Gastroesophageal sphincter (tissue), 4 donors: ENCODE measurements around the gene FRMPD1. TPM values are rescaled to one million over a fixed set of nuclear protein-coding genes. Genes with fewer than 3 reads are reported as not detected.

Experiments used
- ATAC-seq: fragments of 150-250 bp; one replicate; pipeline ENCODE4 v1.9.1; 2016; ENCODE audit warnings: mild to moderate bottlenecking, moderate library complexity
- H3K27ac ChIP-seq, 4 donors: fragments of 200-600 bp; sonication (generic) in 3 of 4; 1 replicate in 3 of 4; 2 replicates in 1 of 4; pipeline ENCODE4 v1.5.1; 2016 to 2019
- H3K27me3 ChIP-seq: fragments of 200-600 bp; sonication (generic); one replicate; pipeline ENCODE4 v1.5.1; 2019
- H3K36me3 ChIP-seq, 2 donors: fragments of 200-600 bp; sonication (generic); one replicate each; pipeline ENCODE4 v1.5.1; 2019; ENCODE audit warnings: control low read depth in 1 of 2
- H3K4me1 ChIP-seq, 3 donors: fragments of 200-600 bp; sonication (generic); 1 replicate in 2 of 3; 2 replicates in 1 of 3; pipeline ENCODE4 v1.5.1; 2016 to 2019; ENCODE audit warnings: control low read depth in 2 of 3
- H3K4me3 ChIP-seq, 2 donors: fragments of 200-600 bp; sonication (generic); one replicate each; pipeline ENCODE4 v1.5.1; 2019; ENCODE audit warnings: mild to moderate bottlenecking in 1 of 2, moderate library complexity in 1 of 2
- H3K9me3 ChIP-seq, 3 donors: fragments of 200-600 bp; sonication (generic); one replicate each; pipeline ENCODE4 v1.5.1; 2017 to 2019; ENCODE audit warnings: control low read depth in 2 of 3
- EP300 ChIP-seq: sonication (generic); formaldehyde crosslinking; IDR thresholded peaks from one replicate; pipeline ENCODE4 v1.6.1; 2017; ENCODE audit warnings: antibody characterized with exemption, mild to moderate bottlenecking
- POLR2A ChIP-seq, 2 donors: fragments of 450-650 bp; IDR thresholded peaks; one replicate each; pipeline ENCODE4 v1.6.1; 2017; ENCODE audit warnings: antibody characterized with exemption in 2 of 2, mild to moderate bottlenecking in 2 of 2, moderate library complexity in 1 of 2
- POLR2AphosphoS5 ChIP-seq: sonication (generic); formaldehyde crosslinking; IDR thresholded peaks from one replicate; pipeline ENCODE4 v1.6.1; 2017; ENCODE audit warnings: antibody characterized with exemption
- WGBS, 2 donors: methylation state at CpG; one replicate each; pipeline ENCODE4 v1.1.5; 2018; ENCODE audit warnings: low coverage in 1 of 2; 5-methylcytosine and 5-hydroxymethylcytosine counted together
- total RNA-seq, 4 donors: library from RNA; depleted of rRNA; stranded (reverse); fragments of >200 nt; gene quantifications; one replicate each; pipeline ENCODE4 v1.1.0, GENCODE V29; 2016
- TF ChIP-seq, protein P1 (sequence below), 4 experiments: fragments of 200-600 bp in 2 of 4; fragments of 450-650 bp in 2 of 4; sonication (generic) in 1 of 4; IDR thresholded peaks; one replicate each; pipeline ENCODE4 v1.5.1; 2017 to 2019; ENCODE audit warnings: antibody characterized with exemption in 4 of 4, mild to moderate bottlenecking in 2 of 4, moderate library complexity in 2 of 4

Gene FRMPD1
- total RNA-seq, 4 donors from 2014 or later, result 0.27 TPM; not detected in 3

- H3K36me3 ChIP-seq, result no peaks in the 10 kb centered on the region
- no peaks in the 10 kb centered on the region for H3K4me1 ChIP-seq
- H3K27ac ChIP-seq, result no peak overlapping the region
- H3K9me3 ChIP-seq, result no peaks in the 10 kb centered on the region
- H3K27me3 ChIP-seq, result peaks cover 18% of the 10 kb centered on the region
- TF ChIP-seq POLR2AphosphoS5 (no peak), POLR2A (IDR thresholded peaks at IDR 0.05) (no peak), EP300 (no peak)
- TF ChIP-seq, protein P1, sequence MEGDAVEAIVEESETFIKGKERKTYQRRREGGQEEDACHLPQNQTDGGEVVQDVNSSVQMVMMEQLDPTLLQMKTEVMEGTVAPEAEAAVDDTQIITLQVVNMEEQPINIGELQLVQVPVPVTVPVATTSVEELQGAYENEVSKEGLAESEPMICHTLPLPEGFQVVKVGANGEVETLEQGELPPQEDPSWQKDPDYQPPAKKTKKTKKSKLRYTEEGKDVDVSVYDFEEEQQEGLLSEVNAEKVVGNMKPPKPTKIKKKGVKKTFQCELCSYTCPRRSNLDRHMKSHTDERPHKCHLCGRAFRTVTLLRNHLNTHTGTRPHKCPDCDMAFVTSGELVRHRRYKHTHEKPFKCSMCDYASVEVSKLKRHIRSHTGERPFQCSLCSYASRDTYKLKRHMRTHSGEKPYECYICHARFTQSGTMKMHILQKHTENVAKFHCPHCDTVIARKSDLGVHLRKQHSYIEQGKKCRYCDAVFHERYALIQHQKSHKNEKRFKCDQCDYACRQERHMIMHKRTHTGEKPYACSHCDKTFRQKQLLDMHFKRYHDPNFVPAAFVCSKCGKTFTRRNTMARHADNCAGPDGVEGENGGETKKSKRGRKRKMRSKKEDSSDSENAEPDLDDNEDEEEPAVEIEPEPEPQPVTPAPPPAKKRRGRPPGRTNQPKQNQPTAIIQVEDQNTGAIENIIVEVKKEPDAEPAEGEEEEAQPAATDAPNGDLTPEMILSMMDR (IDR thresholded peaks at IDR 0.05), result no peak
- no peak for ATAC-seq
- no peak overlapping the region for H3K4me3 ChIP-seq
- 73 to 86% methylated on average over 4 of the region's 4 CpGs for WGBS, 2 donors
Measured at GRCh38 chr9:37632479-37632878, 18.3 kb upstream of the FRMPD1 start.

DNA sequence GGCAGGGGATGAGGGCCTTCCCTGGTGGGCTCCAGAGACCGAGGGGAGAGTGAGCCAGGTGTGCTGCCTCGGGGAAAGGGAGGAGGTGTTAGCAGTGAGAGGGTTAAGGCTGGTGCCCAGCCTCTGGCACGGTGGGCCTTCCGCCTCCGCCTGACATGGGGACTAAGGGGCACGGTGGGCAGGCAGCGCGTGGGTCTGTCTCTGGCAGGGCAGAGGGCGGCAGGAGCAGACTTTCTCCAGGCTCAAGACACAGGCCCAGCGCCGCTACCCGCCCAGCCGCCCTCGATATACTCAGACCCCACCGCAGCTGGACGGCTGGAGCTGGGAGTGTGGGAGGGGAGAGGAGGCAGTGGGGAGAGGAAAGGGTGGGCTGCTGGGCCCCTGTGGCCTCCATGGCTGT is 14.9 kb upstream of the FRMPD1 start:
- Histone ChIP-seq H3K27me3 (peaks cover 21% of the 10 kb centered on the region), H3K36me3 (no peaks in the 10 kb centered on the region), H3K4me1 (no peaks in the 10 kb centered on the region), H3K27ac (no peak overlapping the region), H3K4me3 (no peak overlapping the region), H3K9me3 (no peaks in the 10 kb centered on the region)
- 60 to 70% methylated on average over 2 to 5 of the region's 16 CpGs for WGBS, 2 donors
- TF ChIP-seq, protein P1 (IDR thresholded peaks at IDR 0.05), result no peak
- no peak for ATAC-seq

DNA sequence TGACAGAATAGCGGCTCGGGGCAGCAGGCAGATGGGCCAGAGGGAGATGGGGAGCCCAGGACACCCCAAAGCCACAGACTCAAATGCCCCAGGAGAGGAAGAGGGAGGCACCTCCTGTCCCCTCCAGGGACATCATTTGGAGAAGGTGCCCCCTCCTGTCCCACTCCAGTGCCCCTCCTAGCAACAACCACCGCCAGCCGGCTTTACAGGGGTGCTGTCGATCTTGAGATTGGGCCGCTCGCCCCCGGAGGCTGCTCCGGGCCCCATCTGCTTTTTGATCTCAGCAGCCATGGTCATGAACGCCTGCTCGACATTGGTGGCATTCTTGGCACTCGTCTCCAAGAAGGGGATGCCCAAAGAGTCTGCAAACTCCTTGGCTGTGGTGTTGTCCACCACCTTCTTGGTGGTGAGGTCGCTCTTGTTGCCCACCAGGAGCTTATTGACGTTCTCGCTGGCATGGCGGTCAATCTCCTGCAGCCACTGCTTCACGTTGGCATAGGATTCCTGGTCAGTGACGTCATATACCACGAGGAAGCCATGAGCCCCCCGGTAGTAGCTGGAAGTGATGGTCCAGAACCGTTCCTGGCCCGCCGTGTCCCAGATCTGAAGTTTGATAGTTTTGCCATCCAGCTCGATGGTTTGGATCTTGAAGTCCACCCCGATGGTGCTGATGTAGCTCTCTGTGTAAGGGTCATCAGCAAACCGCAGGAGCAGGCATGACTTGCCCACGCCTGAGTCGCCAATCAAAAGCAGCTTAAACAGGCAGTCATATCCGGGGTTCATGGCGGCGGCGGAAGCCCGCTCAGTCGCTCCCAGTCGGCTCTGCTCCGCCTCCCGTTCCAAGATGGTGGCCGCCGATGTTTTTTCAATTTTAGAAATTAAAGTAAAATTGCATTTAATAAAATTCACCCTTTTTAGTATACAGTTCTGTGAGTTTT is 14.0 kb upstream of the FRMPD1 start:
- no peak overlapping the region for H3K27ac ChIP-seq
- no peak overlapping the region for H3K4me3 ChIP-seq
- no peaks in the 10 kb centered on the region for H3K36me3 ChIP-seq
- 91 to 93% methylated on average over 8 to 9 of the region's 39 CpGs for WGBS, 2 donors
- no peak for TF ChIP-seq POLR2AphosphoS5
- TF ChIP-seq EP300, result no peak
- TF ChIP-seq, protein P1 (IDR thresholded peaks at IDR 0.05), result no peak
- no peak for TF ChIP-seq POLR2A (IDR thresholded peaks at IDR 0.05)
- H3K9me3 ChIP-seq, result no peaks in the 10 kb centered on the region
- H3K27me3 ChIP-seq, result peaks cover 21% of the 10 kb centered on the region
- ATAC-seq, result no peak
- H3K4me1 ChIP-seq, result no peaks in the 10 kb centered on the region

DNA sequence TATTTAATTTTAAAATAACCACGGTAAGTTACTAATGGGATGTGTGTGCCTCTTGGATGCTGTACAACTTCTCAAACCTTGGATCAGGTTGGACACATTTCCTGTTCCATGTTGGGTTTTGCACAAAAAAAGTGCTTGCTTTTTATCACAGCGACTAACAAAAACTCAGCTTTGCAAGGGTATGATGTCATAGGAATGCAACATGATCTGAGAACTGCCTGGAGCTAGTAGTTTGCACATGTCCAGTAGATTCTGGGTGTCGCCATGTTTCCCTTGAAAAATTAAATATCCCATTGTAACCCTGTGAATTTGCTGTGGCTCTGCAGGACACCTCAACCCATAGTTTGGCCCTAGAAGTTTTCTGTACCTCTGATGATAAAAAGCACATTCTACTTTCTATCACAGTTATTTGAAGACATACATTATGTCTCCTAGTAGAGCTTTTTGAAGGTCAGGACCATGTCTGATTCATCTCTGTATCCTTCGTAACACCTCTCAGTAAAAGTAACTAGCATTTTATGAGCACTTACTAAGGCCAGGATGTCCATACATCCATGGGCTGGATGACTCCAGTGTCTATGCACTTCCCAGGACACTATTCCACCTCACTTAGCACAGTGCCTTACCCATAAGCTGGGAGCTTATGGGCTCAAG is 11.5 kb upstream of the FRMPD1 start:
- WGBS, 2 donors, result 72 to 89% methylated on average over 4 of the region's 4 CpGs
- TF ChIP-seq POLR2A (IDR thresholded peaks at IDR 0.05) (no peak), EP300 (no peak), POLR2AphosphoS5 (no peak)
- TF ChIP-seq, protein P1 (IDR thresholded peaks at IDR 0.05), result no peak
- Histone ChIP-seq H3K4me1 (no peaks in the 10 kb centered on the region), H3K27me3 (peaks cover 32% of the 10 kb centered on the region), H3K4me3 (no peak overlapping the region), H3K27ac (no peak overlapping the region), H3K36me3 (no peaks in the 10 kb centered on the region), H3K9me3 (no peaks in the 10 kb centered on the region)
- no peak for ATAC-seq

DNA sequence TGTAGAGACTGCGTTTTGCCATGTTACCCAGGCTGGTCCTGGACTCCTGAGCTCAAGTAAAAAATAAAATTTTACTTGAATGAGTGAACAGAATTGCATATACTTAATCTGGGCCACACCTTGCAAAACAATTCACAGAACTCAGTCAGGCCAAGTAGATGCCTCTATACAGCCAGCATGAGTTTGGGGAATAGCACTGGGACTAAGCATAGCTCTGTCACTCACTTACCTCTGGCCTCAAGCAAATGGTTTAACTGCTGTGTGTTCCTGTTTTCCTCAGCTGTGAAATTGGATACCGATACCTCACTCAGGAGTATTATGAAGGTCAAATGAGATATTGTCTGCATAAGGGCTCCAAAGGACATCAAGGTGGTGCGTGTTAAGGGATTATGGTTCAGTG is 10.9 kb upstream of the FRMPD1 start:
- no peak overlapping the region for H3K27ac ChIP-seq
- no peak for TF ChIP-seq EP300
- no peak for TF ChIP-seq POLR2AphosphoS5
- TF ChIP-seq, protein P1 (IDR thresholded peaks at IDR 0.05), result no peak
- ATAC-seq, result no peak
- WGBS, 2 donors, result 81 to 89% methylated on average over 2 to 3 of the region's 3 CpGs
- H3K9me3 ChIP-seq, result no peaks in the 10 kb centered on the region
- H3K27me3 ChIP-seq, result peaks cover 38% of the 10 kb centered on the region
- H3K4me1 ChIP-seq, result no peaks in the 10 kb centered on the region
- no peaks in the 10 kb centered on the region for H3K36me3 ChIP-seq
- no peak overlapping the region for H3K4me3 ChIP-seq
